Measurements from ENCODE around the gene PROC.

The PROC gene

DNA sequence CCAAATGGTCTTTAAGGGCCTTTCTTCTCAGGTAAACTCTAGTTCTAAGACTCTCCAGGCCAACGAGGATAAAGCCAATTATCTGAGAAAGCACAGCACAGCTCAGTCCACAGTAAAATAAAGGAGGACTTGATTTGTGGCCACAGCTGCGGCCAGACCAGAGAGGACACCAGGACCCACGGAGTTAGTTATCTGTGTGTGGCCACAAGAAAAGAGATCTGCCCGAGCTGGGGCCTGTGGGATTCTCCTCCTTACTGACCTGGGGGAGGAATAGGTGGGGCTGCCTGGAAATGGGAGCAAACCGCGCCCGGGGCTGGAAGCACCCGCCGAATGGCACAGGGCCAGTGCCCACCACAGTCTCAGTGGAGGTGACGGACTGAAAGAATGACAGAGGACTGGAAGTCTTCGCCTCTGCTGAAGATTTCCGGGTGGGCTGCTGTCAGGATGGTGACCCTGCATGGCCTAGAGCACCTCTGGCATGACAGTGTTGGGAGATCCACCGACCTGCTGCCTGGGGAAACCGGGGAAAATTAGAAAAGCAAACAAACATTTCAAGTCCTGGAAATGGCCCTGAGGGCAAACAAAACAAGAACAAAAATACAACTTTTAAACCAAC, 13.3 kb downstream of the PROC start:
- DNase-seq (ENCODE audit: low spot score): no peak
- TF ChIP-seq, protein P1, sequence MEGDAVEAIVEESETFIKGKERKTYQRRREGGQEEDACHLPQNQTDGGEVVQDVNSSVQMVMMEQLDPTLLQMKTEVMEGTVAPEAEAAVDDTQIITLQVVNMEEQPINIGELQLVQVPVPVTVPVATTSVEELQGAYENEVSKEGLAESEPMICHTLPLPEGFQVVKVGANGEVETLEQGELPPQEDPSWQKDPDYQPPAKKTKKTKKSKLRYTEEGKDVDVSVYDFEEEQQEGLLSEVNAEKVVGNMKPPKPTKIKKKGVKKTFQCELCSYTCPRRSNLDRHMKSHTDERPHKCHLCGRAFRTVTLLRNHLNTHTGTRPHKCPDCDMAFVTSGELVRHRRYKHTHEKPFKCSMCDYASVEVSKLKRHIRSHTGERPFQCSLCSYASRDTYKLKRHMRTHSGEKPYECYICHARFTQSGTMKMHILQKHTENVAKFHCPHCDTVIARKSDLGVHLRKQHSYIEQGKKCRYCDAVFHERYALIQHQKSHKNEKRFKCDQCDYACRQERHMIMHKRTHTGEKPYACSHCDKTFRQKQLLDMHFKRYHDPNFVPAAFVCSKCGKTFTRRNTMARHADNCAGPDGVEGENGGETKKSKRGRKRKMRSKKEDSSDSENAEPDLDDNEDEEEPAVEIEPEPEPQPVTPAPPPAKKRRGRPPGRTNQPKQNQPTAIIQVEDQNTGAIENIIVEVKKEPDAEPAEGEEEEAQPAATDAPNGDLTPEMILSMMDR (IDR thresholded peaks at IDR 0.05; ENCODE audit: extremely low read depth, missing control alignments): no peak

DNA sequence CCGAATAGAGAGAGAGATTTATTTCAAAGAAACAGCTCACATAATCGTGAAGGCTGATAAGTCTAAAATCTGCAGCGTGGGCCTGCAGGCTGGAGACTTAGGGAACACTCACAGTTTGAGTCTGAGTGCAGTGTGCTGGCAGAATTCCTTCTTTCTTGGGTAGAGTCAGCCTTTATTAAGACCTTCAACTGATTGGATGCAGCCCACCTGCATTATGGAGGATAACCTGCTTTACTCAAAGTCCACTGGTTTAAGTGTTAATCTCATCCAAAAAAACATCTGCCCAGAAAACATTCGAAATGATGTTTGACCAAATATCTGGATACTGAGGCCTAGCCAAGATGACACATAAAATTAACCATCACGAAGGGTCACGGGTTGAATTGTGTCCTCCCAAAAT, 16.3 kb downstream of the PROC start:
- TF ChIP-seq, protein P1 (IDR thresholded peaks at IDR 0.05; ENCODE audit: extremely low read depth, missing control alignments): no peak
- no peak for DNase-seq (ENCODE audit: low spot score)

DNA sequence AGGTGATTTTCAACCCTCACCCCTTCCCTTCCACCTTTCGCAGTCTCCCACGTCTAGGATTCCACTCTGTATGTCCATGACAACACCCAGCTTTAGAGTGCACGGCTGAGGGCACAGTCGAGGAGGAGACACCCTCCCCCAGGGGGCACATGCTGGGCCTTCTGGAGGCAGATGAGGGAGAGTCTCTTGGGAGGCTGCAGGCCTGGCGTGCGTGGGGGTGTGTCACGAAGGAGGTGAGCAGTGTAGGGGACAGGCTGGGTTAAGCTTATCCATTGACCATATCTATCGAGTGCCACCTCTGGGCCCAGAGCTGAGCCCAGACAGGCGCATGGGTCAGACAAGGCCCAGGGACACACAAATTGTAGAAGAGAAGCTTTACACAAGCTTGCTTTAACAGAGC, 18.8 kb downstream of the PROC start:
- TF ChIP-seq, protein P1 (IDR thresholded peaks at IDR 0.05; ENCODE audit: extremely low read depth, missing control alignments): no peak
- no peak for DNase-seq (ENCODE audit: low spot score)

DNA sequence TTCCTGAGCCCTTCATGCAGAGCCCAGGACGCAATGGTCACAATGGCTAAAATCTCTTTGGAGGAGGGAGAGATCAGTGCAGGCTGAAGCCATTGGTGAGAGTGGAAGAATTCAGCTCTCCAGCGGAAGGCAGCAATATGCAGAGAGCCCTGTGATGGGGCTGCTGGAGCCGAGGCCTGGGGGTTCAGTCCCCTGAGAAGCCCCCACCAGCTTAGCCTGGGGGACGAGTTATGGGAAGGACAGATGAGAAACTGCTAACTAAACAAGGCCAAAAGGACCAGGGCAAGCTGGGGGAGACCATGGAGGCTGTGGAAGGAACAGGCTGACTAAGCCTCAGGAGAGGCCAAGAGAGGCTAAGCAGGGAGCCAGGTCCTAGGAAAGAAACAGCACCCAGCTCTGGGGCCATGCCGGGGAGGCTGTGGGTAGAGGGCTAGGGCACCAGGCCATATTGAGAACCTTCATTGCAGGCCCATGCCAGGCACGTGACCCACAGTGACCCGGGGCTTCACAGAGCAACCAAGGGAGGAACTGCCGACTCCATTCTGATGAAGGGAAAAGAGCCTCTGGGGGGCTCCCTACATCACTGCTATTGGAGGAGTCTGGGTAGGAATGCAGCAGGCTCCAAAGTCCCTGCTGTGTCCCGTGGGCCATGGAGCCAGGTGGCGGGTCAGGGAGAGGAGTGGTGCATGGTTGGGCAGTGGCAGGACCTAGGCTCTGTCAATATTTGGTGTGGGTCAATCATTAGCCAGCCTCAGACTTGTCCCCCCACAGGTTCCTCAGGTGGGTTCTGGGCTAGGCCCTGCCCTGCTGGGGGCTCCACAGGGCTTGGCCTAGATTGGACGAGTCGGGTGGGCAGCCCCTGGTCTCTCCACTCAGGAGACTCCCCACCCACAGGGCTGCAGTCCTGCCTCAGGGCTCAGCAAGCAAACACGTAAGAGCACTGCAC, 19.8 kb downstream of the PROC start:
- DNase-seq (ENCODE audit: low spot score): no peak
- TF ChIP-seq, protein P1 (IDR thresholded peaks at IDR 0.05; ENCODE audit: extremely low read depth, missing control alignments): no peak

DNA sequence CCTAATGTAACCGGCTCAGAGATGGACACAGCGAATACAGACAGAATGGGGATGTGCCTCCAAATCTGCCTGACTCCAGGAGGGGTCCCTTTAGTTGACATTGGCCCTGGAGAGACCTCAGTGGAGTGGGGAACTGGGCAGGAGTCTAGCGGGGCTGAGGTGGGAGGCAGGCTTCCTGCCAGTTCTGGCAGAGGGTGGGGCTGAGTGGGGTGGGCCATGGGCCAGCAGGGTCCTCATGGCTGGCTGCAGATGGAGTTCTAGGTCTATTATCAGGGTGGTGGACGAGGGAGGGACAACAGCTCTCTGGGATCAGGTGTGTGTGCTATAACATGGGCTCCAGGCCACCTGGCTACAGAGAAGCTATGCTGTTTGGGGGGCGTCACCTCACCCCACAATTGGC, 21.1 kb downstream of the PROC start:
- TF ChIP-seq, protein P1 (IDR thresholded peaks at IDR 0.05; ENCODE audit: extremely low read depth, missing control alignments): no peak
- no peak for DNase-seq (ENCODE audit: low spot score)

DNA sequence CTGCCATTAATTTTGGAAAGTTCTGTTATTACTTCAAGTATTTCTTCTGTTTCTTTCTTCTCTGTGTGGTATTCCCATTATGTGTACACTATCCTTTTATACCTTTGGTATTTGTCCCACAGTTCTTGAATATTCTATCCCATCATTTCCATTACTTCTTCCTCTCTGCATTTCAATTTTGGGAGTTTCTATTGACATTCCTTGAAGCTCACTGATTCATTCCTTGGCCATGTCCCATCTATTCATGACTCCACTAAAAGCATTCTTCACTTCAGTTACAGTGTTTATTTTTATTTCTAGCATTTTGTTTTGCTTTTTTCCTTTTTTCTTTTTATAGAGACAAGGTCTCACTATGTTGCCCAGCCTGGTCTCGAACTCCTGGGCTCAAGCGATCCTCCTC, 30.3 kb downstream of the PROC start:
- DNase-seq (ENCODE audit: low spot score): no peak

DNA sequence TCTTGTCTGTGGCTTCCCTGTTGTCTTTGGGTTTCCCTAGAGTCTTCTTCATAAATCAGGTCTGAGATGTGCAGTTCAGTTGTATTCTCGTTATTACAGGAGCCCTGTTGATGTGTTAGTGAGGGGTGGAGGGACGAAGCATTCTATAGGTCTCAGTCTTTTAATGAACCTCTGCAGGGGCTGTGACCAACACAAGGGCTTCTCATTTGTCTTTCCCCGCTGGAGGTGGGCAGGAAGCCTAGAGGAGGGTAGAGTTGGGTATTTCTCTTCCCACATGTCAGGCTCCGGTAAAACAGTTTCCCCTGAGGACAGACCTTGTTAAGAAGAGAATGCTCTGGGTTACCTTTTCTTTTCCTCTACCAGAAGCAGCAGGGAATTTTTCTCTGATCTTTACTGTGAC, 31.2 kb downstream of the PROC start:
- no peak for DNase-seq (ENCODE audit: low spot score)
- TF ChIP-seq, protein P1 (IDR thresholded peaks at IDR 0.05; ENCODE audit: extremely low read depth, missing control alignments): no peak

More for the DNA sequence above, 30.3 kb downstream of the PROC start:
- TF ChIP-seq, protein P1 (IDR thresholded peaks at IDR 0.05; ENCODE audit: extremely low read depth, missing control alignments): no peak
